HT1080 (cell line): ENCODE data around the gene NALCN. TPM values are rescaled to one million over a fixed set of nuclear protein-coding genes. Genes with fewer than 3 reads are reported as not detected.

ENCODE experiments used
- DNase-seq: peaks from one replicate; pipeline ENCODE4 v3.0.0-alpha.2; 2015; ENCODE audit warnings: low read depth
- total RNA-seq: library from RNA; depleted of rRNA; stranded (reverse); fragments of >200 nt; shearing (Covaris generic); gene quantifications from 2 replicates; pipeline ENCODE4 v1.2.3, GENCODE V29; 2014

Gene NALCN
- total RNA-seq, 1 experiment from 2014 or later = 3.1 TPM

DNA sequence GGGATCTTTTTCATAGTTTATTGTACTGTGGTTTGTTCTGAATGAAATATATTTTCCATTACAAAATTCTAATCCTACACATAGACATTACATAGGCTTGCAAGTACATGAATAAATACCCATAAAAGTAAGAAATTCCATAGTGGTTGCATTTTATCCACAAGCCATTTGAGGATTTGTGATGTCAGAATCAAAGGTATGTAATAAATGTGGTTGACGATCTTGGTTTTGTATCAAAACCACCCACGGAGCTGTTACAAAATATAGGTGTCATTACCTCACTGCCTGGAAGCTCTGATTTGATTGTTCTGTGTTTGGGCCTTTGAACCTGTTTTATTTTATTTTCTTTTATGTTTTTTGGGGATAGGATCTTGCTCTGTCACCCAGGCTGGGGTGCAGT lies 125.1 kb downstream of the NALCN start:
- DNase-seq = no peak

DNA sequence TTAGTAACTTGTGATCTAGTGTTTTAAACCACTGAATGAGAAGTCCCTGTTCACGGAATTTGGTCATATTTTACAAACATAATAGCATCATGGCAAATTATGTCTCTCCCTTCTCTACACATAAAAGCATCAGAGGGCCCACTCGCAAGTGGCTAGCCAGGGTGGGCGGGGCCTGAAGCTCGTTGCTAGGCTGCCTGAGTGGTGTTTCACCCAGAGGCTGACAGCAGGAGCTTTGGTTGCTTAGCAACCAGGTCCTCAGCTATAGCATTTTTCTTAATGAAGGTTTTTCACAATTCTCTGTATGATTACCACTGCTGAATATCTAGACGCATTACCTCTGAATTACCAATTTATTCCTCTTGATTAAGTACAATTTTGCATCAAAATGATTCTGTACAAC lies 126.5 kb downstream of the NALCN start:
- DNase-seq = peak; percentile 51

DNA sequence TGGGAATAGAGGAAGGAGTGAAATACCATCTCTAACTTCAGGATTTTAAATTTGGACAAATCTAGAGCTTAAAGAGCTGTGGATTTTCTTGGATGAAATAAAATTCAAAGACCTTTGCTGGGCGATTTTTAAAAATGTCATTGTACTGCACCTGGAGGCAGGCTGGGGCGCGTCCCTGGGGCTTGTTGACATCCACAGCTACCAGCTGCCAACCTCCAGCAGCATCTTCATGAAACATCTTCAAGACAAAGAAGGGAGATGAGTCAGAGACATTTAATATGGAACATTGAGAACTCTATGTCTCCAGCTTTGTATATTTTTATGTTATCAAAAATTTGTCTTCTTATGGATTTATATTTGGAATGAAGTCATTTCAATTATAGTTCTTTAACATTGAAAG lies 132.5 kb downstream of the NALCN start:
- no peak for DNase-seq

DNA sequence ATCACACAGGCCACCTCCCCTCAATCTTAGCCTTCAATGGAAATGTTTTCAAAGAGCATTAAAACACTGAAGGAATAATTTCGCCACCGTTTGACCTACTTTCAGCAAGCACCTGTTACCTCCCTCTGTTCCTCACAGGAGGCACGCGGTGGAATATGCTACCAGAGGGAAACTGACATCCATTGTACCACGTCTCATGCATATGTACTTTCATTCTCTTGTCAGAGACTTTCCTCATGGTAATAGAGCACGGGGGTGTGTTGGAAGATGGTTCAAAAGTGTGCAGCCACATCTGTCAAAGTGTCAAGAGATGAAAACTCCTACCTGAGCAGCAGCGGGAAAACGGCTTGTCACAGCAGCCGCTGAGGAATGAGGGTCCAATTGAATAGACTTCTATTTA lies 143.4 kb downstream of the NALCN start:
- DNase-seq = no peak

DNA sequence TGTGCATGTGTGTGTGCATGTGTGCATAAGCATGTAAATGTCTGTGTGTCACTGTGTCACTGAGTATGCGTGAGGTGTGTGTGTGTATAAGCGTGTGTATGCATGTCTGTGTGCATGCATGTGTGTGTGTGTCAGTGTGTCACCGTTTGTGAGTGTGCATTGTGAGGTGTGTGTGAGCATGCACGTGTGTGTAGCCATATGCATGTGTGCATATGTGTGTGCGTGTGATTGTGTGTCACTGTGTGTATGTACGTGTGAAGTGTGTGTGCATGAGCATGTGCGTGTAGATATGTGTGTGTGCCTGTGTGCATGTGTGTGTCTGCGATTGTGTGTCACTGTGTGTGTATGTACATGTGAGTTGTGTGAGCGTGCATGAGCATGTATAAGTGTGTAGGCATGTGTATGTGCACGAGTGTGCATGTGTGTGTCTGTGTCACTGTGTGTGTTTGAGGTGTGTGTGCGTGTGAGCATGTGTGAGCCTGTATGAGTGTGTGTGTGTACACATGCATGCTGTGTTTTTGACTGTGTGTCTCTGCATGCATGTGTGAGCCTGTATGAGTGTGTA lies 144.5 kb downstream of the NALCN start:
- no peak for DNase-seq

DNA sequence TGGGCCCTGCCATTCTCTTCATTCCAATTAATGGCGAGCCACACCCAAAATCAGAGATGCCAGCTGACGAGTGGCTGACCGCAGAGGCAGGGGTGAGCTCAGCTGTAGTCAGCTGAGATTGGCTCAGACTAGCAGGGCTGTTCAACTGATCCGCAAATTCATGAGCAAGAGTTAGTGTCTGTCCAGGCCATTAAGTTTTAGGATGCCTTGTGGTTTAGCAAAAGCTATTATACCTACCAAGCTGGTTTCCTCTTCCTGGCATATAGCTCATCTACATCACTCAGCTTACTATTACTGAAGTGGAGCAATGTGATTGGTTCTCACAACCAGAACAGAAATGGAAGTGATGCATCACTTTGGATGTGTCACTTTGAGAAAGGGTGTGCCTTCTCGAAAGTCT lies 148.7 kb downstream of the NALCN start:
- peak; percentile 96 for DNase-seq

DNA sequence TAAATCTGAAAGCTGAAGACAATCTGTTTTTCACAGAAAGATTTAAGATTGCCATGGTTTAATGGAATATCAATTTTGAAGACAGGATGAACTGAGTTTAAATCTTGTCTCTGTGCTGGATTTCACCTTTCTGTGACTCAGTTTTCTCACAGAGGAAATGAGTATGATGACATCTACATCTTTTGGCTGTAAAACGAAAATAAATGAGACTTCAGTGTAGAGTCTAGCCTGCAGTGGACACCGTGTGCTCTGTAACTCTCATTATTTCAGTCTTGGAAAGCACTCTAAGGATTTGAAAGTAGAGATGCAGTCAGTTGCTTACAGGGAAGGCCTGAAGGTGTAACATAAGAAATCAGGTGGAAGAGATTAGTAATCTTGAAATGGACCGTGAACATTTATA lies 150.4 kb downstream of the NALCN start:
- peak; percentile 26 for DNase-seq

DNA sequence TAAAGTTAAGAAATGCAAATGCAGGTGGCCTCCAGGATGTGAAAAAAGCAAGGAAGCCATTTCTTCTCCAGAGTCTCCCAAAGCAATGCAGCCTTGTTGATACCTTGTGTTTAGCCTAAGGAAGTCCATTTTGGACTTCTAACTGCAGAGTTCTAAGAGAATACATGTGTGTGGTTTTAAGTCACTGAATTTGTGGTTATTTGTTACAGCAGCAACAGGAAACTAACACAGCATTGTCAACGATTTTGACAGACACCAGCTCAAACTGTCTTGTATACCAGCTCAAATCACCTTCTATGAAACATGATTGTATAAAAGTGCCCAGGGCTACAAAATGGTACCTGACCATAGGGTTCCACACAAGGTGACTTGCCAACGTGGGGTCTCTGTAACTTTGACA lies 151.4 kb downstream of the NALCN start:
- no peak for DNase-seq

DNA sequence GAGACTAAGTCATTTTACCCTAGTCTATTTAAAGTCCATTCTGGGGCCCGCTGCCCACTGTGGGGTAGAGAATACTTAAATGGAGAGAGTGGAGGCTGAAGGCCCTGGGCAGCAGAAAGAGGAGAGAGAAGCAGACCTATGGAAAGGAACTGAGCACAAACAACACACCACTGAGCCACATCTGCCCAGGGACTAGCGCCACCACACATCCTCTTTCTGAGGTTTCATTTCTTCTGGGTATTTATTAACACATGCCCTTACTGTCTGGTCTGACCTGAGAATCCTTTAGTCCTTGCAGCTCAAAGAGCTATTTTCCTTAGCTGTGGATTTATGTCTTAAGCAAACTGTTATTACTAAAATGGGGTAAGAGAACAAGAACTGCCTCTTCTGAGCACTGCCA lies 154.0 kb downstream of the NALCN start:
- no peak for DNase-seq

DNA sequence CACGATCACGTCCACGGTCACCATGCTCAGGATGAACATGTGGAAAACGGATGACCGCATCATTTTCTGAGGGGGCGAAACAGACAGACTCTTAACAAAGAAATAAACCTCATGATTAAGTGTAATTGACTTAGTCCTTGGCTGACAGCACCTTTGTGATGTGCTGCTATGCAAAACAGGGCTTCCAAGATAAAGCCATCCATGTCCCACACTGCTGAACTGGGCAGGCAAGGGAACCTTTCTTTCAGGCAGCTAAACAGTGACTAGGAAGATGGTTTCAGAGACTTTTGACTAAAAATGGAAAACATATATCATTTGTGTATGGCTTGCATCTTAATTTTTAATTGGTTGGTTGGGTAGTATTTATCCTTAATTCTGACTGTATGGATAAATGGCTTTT lies 157.8 kb downstream of the NALCN start:
- no peak for DNase-seq

DNA sequence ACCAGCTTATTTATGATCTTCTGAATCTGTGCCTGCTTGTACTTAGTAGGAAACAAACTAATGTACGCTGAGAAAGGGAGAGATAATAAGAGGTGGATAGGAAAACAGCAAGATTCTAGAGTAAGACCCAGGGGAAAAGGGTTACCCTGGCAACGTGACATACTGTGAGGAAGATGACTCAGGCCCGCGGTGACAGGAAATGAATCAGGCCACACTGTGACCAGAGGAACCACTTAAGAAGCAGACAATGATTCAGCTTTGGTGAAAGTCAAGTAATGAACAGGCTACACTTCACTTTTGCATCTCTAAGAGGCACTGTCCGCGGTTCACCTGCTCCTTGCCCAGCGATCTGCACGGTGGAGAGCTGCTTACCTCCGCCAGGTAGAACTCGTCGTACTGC lies 158.2 kb downstream of the NALCN start:
- peak; percentile 94 for DNase-seq

DNA sequence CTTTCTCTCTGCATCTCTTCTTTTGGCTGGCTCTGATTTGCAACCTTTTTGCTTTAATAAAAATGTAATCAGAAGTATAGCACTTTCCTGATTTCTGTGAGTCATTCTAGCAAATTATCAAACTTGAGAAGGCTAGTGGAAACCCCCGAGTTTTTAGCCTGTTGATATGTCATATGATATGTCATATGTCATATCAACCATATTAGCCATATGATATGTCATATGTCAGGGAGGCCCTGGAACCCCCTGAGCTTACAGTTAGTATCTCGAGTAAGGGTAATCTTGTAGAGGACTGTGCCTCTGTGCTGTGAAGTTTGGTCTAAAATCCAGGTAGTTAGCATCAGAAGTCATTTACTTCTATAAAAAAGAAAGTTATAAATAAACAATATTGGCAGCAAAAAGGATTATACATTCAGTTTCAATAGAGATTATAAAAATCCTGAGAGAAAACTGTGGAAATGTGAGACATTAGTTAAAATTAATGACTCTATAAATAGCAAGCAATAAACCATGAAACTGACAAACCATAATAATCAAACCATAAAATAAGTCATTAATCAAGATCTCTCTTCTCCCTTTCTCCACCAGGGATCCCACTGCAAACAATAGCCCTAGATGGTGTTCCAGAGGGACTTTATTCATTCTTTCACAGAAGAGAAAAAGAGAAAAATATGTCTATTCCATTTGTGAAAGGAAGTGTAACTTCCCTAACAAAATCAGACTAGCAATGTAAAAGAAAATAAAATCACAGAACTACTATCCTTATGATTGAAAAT lies 167.4 kb downstream of the NALCN start:
- DNase-seq = no peak

DNA sequence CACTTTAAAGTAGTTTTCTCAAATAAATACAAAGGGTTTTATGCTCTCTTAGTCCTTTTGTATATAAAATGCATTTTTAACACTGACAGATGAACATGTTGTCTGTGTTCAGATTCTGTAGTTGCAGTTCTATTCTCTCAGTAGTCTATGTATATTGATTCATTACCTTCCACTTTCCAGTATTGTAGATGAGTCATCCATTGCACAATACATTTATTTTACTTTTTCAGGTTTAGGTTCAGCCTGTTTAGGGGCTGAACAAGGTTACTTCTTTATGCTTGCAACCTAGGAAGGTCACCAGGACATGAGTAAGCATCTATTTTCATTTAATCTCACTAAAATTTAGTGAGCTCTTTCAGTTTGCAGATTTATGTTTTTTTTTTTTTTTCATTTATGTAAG lies 173.6 kb downstream of the NALCN start:
- DNase-seq = no peak

DNA sequence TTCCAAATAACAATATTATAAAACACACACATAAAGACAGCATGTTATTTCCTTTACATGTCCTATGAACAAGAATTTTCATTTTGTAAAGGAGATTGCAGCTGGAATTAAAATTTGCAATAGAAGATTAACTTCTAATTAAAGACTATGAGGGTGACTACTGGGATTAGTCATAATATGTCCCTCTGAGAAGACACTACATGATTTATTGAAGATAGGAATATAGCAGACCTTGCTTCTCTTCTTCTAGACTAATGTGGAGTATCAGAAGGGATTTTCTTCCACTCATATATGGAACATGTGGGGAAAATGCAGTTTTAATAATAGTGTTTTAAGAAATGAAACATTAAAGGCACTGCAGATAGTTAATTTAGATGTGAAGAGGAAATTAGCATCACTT lies 177.8 kb downstream of the NALCN start:
- no peak for DNase-seq

DNA sequence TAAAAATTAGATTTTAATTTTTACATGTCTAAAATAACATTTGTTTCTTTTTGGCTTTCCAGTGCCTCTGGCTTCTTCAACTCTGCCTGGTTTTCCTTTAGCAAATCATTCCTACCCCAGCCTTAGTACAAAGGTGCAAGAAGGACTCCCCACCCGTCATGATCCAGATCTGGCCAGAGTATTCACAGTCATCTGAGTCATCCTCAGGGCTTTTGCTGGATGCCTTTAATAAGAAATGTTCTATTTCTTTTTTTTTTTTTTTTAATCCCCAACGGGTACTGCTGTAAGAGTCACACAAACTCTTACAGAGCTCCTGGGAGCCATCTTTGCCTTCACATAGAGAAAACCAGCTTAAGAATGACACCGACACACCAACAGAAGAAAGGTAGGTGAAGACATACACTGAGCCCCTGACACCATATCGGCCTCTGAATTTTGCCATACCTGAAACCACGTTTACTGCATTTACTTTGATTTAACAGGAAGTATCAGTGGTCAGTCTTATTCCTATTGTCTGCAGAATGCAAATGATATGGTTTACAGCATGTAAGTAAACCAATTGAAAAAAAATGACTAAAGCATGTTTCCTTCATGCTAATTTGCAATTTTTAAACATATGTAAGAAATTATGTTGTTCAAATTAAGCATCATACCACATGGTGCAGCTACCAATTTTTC lies 184.4 kb downstream of the NALCN start:
- DNase-seq = peak; percentile 60

DNA sequence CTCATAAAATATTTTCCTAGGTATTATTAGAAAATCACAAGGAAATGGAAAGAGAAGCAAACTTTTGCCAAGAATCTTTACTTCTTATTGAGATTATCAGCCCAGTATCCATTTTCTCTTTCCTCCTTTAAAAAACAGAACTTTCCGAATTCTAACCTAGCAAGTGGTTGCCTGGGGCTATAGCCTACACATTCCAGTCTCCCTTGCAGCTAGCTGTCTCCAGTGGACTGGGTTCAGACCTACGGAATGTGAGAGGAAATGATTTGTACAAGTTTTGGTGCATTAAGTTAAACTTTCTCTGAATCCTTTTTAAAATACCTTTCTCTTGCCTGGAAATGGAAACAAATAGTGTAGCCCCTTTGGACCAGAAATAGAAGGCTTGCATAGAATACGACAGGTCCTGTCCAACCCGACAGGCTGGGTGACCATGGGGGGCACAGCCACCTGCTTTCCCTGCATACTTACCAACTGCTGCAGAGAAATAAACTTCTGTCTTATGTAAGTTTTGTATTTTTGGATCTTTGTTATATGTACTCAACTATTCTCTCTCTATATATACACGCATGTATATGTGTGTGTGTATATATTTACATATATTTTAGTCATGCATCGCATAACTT lies 185.9 kb downstream of the NALCN start:
- no peak for DNase-seq

DNA sequence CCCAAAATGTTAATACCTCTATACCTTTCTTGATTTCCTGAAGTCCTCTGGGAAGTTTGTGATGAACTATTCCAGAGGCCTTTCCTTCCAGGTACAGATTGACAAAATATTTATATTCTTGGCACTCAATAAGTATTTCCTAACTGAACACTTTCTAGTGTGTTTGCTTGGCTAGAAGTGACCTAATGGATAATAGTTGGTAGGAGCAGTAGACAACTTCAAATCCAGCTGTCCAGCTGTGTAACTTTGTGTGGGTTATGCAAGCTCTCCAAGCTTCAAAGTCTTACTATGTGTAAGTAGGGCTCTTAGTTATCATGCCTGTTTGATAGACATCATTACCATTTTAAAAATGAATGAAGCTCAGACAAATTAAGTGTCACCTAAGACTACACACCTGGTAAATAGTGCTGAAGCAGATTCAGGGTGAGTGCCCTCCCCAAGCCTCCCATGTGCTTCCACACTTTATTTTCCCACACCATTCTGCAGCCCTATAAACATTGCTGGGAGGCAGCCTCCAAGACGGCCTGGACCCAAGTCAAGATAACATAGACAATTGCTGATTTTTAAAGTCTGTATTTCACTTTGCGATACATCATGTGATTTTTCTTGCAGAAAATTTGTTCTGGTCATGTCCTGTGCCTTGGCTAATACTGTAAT lies 196.6 kb downstream of the NALCN start:
- no peak for DNase-seq

DNA sequence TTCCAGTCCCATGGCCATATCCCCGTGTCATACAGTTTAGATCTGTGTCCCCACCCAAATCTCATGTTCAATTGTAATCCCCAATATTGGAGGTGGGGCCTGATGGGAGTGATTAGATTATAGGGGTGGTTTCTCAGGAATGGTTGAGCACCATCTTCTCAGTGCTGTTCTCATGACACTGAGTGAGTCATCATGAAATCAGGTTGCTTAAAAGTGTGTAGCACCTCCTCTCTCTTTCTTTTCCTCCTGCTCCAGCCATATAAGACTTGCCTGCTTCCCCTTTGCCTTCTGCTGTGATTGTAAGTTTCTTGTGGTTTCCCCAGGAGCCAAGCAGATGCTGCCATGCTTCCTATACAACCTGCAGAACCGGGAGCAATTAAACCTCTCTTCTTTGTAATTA lies 197.8 kb downstream of the NALCN start:
- DNase-seq = peak; percentile 72

DNA sequence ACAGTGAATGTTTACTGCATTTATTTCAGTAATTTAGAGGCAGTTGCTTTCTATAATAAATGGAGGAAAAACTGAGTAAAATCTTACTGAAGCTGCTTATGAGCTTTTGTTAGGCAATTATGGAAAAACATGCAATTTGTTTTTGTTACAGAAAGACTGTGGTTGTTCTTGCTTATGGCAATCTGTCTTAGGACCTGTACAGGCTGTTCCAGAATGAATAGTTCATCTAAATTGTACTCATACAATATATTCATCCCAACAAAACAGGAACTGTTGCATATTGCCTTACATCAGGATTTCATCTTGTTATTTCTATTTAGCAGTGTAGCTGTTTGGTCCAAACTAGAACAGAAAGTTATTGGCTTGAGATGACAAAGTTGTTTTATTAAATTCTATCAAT lies 199.2 kb downstream of the NALCN start:
- DNase-seq = no peak

DNA sequence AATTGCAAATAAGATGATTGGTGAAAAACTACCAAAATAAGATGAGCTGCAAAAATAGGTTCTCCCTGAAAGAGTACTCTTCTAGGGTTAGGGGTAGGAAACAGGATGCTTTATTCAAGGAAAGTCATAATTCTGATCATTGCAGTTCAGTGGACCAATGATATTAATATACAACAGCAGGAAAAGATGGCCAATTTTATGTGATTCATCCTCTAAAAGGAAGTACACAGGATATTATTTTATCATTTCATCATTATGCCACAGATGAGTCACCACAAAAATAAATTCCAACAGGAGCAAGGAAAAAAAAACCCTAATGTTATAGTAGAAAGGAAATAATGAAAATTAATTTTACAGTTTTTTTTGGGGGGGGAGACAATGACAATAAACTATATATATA lies 205.0 kb downstream of the NALCN start:
- DNase-seq = peak; percentile 68

DNA sequence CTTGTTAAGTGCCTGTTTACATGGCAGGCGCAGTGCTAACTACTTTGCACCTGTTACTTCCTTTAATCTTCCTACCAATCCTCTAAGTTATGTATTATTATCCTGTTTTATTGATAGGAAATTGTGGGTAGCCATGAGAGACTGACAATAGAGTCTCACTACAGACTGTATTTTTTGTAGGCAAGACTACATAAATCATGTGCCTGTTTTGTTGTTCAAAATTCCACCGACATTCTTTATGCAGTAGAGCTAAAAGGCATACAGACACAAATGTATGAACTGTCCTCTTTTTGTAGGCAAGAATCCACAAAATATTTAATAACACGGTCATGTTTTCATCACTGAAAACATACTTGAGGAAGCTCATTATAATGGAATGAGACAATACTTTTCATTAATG lies 205.5 kb downstream of the NALCN start:
- DNase-seq = no peak
